Bone marrow (tissue), 2 donors: Measurements from ENCODE around the gene TRAF5.
A peak's percentile ranks its signal among the peaks of the same experiment; 100 is the strongest.

Experiments
- DNase-seq, 2 donors: peaks; one replicate each; lab custom pipeline; 2025; lab: John Stamatoyannopoulos, UW

The TRAF5 gene

DNA sequence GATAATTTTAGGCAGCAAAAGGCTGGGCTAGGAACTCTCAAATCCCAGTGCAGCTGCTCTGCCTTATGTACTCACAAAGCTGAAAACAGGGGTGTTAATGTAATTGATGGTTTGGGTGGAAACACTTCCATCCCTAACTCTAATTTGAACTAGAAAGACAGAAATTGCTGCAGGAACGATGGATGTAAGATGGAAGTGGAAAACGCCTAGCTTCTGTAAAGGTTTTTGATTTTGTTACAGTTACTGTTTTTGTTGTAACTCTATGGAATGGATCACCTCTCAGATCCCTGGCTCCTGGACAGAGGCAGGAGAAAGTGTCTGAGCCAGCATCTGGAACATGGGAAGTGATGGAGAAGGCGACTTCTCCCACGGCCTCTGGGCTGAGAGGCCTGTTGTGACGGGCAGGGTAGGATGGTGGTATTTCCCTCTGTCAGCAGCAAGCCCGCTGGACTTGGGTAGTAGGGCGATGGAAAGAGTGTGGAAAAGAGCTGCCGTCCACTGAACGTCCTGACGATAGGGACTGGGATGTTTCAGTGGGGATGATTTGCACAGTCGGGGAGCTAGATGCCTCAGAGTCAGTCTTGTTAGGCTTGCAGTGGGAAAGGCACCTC, 1.6 kb downstream of the TRAF5 start:
- no peak for DNase-seq

DNA sequence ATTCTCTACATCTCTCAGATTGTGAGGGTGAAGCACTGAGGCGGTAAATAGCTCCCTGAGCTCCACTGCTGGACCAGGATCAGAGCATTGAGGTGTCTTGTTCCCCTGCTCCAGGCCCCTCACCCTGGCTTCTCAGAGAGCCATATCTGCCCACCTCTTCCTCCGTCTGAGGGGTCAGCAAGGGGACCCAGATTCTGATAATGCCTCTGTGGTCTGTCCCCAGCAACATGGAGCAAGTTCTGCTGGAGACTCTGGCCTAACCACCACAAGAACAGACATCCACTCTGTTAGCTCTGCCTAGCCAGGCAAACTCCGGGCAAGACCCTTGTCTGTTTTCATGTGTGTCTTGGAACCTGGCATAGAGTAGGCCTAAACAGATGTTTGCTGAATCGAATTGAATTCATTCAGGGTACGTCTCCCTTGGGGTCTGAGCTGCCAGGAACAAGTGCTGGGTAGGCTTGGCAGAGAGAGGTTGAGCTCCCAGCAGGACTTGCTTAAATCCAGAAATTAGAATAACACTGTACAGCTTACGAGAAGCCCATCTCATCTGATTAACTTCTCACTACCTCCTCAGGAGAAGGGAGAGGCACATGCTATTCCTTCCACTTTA, 2.3 kb downstream of the TRAF5 start:
- no peak for DNase-seq

DNA sequence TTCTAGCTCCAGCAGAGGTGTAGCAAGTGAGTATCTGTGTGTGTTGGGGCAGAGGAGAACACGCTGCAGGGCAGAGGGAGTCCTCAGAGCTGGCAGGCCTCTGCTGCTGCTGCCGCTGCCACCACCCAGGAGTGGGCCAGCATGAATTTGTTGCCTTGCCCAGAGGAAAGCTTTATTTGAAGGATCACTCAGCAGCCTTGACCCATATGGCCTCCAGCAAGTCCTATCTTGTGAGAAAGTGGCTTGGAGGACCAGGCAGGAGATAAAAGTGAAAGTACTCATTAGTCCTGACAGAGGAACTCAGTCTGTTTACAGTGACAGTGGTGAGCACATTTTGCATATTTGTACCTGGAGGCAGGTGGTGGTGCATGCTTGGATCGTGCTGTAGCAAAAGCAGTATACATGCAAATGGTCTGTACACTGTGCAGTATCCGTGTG, 3.1 kb downstream of the TRAF5 start:
- no peak for DNase-seq

DNA sequence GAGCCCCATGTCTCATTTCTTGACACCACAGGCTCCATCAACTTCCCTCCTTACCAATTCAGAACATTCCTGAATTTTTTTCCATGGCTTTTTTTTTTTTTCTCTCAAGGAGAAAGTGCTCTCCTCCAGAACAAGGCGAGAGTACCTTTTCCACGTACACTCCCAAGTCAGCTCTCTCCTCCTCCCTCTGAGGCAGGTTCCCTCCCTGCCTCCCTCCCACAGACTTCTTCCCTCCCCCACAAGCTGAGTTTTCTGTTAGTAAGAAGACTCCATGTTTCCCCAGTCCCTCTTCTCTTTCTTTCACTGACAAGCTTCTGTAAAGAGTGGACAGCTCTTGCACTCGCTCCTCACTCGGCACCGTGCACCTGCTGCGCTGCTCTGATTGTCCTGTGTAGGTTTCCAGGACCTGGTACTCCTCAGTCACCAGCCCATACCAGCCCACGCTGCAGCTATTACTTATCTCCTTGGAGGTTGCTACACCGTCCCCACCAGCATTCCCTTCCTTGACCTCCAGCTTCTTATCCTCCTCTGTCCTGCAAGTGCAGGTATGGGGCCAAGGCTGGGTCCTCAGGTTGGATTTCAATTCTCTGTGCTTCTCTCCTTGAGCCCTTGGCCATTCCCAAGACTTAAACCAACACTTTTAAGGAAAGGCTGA, 3.8 kb downstream of the TRAF5 start:
- DNase-seq, result no peak

DNA sequence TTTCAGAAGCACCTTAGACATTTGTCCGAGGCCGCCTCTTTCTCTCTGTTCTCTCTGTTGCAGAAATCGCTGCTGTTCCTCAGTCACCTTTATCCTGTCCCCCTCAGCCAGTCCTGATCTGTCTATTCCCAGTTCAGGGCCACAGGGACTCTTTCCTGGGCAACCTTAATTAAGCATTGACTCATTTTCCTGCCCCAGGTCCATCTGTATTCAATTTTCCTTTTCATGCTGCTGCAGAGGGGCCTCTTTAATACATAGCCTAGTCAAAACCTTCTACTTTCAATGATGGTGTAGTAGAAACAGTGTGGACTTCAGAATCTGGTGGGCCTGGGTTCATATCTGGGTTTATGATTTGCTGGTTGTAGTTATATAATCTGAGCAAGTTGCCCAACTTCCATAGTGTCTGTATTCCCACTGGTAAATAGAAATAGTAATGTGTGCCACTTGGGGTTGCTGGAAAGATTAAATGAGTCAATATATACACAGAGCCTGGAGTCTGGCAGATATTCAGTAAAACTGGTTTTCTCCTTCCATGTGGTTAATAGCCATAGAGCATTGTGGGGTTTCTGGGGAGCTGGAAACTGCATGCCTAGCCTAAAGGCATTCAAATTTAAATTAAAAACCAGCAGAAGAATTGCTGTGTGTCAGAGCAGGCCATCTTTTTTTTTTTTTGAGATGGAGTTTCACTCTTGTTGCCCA, 4.5 kb downstream of the TRAF5 start:
- no peak for DNase-seq

DNA sequence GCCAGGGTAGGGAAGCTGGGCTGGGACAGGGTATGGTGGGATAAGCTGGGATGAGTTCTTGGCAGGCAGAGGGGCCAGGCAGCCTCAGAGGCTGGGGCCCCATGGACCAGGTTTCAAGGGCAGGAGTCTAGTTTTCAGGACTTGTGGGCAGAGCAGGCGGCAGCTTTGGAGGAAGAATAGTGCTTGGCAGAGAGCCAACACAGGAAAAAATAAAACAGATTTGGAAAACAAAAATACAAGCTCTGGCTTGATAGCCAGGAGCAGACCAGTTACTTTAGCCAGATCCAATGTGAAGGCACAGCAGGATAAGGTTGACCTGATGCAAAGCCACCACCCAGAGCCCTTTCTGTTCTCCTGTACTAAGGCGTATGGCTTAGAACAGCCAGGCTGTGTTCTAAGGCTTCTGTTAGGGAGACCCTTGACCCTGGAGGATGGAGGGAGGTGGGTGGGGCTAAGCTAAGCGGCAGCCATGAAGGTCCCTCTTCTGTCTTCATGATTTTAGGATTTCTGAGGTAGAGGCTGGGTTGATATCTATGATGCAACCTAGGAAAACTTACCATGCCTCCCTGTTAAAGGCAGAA, 5.5 kb downstream of the TRAF5 start:
- no peak for DNase-seq

DNA sequence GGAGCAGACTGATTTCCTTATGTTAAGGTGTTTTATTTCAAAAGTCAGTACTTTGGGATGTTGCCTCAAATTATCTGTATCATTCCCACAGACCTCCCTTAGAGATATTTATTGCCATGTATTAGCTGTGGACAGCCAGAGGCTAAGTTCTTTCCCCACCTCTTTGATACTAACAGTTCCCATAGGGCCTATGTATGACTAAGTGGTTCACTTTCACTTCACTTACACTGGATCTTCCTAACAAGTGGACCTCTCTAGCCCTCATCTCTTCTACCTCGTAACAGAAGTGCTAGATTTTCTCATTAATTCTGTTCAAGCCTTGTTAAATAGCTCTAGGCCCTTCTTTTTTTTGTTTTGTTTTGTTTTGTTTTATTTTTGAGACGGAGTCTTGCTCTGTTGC, 6.2 kb downstream of the TRAF5 start:
- DNase-seq, result no peak

DNA sequence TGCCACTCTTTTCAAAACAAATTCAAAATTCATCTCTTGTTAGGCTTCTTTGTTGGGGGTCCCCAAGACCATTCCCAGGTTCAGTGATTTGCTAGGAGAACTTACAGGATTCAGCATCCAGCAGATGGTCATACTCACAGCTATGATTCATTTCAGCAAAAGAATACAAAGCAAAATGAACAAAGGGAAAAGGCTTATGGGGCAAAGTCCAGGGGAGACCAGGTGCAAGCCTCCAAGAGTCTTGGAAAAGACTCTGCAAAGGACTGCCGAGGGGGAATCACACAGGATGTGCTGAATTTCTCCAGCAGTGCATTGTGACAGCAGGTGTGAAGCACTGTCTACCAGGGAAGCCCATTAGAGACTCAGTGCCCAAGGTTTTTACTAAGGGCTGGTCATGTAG, 7.3 kb downstream of the TRAF5 start:
- no peak for DNase-seq

DNA sequence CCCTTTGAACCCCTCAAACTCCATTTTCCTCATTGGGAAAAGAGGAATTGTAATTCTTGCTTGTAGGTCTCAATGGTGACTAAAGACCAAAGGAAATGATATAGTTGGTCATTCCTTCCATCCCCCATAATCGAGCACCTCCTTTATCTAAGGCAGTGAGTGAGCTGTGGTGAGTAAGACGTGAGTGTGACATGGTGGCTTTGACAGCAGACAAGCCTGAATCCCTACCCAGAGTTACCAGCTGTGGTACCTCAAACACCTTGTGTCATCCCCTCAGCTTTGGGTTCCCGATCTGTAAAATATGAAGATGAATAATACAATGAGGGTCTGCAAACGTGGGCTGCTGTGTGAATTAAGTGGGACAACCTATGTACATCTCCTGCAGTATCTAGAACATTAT, 8.4 kb downstream of the TRAF5 start:
- no peak for DNase-seq

DNA sequence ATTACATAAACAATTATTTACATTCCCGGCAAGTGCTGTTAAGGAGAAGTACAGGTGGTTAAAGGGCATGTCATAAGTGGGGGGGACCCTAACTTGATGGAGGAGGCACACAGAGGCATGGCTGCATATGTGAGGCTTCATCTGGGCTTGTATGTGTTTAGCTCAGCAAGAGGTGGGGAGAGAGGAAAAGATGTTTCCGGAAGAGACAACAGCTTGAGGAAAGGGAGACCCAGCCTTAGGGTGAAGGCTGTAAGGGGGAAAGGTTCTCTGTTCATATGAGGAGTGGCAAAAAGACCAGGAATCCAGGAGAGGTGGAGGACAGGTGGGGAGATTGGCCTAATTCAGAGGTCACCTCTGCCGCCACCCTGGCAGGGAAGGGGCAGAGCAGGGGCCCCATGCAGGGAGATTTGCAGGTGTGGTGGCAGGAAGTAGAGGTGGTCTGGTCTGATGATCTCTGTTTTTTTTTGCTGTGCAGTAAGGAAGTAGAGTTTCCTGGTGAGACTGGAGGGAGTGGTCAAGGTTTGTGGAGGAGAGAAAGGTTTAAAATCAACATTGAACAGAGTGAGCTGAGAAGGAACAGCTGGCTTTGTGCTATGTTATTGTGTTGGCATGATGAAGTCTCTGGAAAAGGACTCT, 9.0 kb downstream of the TRAF5 start:
- no peak for DNase-seq

DNA sequence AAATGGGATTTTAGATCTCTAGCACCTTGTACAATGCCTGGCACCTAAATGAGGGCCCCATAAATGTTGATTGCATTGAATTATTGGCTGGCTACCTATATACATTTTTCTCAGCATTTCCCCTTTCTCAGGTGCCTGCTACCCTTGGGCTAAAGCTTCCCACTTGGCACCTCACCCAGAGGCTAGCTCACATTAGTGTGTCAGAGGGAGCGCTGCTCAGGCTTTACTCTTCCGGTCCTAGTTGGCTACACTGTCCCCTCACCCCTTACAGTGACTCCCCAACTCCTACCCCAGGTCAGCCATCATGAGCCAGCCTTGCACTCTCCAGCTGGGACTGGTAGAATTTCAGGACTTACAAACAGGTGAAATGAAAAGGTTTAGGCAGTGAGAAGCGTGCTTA, 9.5 kb downstream of the TRAF5 start:
- DNase-seq, result no peak

DNA sequence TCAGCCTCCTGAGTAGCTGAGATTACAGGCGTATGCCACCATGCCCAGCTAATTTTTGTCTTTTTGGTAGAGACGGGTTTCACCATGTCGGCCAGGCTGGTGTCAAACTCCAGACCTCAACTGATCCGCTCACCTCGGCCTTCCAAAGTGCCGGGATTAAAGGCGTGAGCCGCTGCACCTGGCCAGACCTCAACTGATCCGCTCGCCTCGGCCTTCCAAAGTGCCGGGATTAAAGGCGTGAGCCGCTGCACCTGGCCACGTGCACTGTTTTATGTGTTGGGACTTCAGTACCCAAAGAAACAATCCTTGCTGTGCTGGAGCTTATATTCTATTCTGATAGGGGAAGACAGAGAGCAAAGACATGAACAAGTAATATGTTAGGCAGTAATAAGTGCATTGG, 10.1 kb downstream of the TRAF5 start:
- DNase-seq, result no peak

DNA sequence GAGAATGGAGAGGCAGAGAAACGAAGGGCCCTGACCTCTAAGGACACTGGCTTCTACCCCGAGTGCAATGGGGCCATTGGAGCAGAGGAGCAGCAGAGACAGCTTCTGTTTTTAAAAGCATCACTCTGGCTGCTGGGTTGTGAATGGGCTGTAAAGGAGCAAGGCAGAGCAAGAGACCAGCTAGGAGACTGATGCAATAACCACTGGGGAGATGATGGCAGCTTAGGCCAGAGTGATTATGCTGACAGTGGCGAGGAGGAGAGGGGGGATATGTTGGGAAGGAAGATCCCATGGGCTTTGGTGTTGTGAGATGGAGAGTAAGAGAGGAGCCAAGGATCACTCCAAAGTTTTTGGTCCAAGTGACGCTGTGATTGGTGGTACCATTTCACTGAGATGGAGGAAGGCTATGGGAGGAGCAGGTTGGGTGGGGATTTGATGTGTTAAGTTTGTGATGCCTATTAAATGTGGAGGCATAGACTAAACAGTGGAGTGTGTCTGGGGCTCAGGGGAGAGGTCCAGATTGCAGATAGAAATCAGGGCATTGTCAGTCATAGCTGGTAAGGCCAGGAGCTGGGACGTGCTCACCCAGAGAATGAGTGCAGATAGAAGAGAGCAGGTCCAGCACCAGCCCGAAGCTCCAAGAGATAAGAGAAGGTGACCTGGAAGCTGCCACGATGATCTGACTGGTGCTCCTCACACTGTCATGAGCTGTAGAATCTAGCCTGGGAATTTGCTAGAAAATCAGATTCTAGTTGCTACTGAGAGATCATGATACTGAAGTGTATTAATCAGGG, 11.0 kb downstream of the TRAF5 start:
- DNase-seq, result no peak

DNA sequence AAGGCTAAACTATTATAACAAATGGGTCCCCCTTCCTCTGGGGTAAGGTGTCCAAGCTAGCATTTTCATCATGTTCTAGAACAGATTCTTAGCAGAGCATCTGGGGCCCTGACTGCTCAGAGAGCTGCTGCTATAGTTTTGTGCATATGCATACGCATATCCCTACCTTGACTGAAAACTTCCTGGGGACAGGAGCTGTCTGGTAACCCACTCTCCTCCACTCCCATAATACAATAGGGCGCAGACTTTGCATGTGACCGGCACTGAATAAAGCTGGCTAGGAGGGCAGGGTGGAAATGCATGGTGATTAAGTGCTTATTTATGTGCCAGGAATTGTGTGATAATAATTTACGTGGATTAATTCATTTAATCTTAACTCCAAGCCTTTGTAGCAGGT, 11.6 kb downstream of the TRAF5 start:
- DNase-seq, result no peak

DNA sequence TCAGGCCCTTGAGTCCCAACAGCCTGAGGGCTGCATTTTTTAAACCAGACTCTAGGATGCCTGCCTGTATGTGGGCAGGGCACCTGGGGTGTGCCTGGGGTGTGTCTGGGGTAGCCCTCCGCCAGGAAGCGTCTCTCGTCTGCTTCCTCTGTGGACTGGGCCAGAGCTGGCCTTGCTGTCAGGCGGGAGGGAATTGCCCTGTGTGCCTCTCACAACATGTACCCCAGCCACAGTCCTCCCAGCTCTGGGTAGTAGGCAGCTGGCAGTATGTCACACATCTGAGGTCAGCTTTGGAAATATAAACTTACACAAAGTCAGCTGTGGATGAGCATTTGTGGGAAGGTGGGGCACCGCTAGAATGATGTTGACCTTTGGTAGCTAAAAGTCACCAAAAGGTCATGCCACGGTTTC, 13.0 kb downstream of the TRAF5 start:
- no peak for DNase-seq

DNA sequence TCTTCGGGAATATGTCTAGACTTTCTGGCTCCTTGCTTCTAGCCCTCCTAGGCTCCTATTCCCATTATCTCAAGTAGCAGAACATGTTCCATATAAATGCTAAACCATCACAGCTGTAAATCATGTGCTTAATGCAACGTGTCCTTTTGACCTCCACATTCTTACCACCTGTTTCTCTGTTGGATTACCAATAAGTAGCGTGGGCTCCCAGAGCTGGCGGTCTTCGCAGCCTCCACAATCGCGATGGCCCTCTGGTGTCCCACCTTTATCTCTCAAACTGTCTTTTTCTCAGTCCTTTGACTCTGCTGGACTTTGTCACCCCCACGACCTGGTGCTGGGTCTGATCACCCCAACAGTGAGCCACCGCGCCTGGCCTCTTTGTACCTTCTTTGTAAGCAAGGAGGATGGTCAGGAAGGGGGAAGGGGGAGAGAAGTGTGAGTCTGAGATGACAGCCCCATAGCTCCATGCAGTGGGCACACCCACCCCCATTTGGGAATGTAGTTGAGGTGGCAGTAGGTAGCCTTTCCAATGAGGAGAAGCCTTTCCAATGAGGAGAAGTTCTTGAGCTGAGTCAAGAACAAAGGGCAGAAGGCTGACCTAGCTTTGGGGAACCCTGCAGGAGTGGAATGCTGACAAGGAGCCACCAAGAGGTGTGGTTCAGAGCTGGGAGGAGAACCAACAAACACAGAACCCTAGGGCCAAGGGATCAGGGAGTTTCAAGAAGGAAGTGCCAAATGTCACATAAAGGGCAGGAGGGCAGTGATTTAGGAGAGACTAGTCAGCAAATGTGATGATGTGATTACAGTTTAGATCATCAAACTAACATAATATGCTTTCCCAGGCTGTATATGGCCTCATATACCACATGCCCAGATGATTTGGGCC, 14.2 kb downstream of the TRAF5 start:
- no peak for DNase-seq

DNA sequence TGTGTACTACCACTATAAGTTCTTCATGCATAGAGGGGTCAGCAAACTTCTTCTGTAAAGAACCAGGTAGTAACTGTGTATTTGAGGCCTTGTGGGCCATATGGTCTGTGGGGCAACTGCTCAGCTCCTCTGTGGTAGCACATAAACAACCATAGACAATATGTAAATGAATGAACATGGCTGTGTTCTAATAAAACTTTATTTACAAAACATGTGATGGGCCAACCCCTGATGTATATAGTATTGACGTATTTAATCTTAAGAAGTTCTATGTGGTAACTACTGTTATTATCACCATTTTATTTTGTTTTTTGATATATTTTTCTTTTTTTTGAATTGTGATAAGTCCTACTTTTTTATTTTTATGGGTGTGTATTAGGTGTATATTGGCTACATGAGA, 15.4 kb downstream of the TRAF5 start:
- no peak for DNase-seq

DNA sequence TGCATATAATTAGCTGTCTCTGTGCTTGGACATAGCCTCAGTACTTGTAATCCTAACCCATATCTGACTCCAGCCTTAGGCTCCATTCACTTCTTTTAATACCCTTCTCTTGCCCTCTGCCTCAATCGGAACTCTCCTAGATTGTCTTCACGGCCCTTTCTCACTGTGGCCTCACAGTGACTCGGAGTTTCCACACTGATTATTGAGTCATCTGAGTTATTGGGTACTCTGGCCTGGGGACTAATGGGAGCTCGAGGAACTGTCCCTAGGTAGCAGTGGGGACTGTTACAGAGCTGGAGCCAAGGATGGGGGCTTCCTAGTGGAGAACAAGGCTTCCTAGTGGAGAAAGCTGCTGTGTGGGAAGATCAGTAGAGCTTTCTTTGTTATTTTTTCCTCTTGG, 17.0 kb downstream of the TRAF5 start:
- DNase-seq, result no peak

DNA sequence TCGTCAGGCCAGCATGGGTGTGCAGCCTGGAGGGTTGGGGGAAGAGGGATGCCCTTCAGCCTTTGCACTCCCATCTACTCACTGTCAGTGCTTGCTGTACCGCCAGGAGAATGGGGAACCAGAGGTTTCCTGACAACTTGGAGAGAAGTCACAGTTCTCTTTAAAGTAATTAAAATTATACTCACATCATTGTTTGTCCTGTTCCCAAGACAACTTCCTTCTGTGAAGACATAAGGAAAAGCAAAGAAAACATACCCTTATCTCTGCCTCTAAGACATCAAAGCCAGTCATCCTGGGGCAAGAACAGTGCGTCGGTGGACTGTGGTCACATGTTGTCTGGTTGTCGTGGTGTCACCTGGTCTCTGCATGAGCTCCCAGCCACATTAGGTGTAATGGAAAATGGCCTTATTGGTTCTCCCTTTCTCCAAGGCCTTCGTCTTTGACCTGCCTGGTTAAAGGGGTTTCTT, 17.6 kb downstream of the TRAF5 start:
- DNase-seq, result peak in 1 of 2 donors; percentile 42

DNA sequence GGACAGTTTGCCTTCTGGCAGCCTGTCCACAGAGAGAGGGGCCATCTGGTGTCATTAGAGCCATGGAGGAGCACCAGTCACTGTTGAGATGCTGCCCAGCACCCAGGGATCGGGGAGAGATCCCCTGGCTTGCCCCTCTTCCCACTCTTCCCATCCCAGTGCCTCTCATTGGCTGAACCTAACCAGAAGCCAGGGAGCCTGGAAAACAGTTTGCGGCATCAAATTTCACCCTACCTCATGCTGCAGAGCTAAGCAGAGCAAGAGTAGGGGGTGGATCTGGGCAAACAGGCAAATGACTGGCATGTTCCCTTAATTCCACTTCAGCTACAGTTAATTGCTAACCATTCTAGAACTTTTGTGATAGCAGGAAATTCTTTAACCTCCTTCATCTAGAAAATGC, 19.1 kb downstream of the TRAF5 start:
- no peak for DNase-seq
